K562 (cell line): Measurements from ENCODE around the gene RTN4. TPM values are rescaled to one million over a fixed set of nuclear protein-coding genes. Genes with fewer than 3 reads are reported as not detected.
A peak's percentile ranks its signal among the peaks of the same experiment; 100 is the strongest.

ENCODE experiments used
- ATAC-seq: fragments of 200-7000 bp; cut with Tn5 transposase; 3 replicates; pipeline ENCODE4 v1.9.1; 2020; ENCODE audit warnings: moderate library complexity
- BruUV-seq: library from RNA; stranded (reverse); fragments of 400-500 nt; replicated peaks from 2 replicates; lab custom pipeline; 2021; lab: Mats Ljungman, UMichigan
- CTCF ChIA-PET: fragments of 300-600 bp; formaldehyde crosslinking; extraction: SDS; loops from one replicate; lab custom pipeline; 2021; ENCODE audit warnings: low intra/inter-chr PET ratio; lab: Yijun Ruan, JAX
- POLR2A ChIA-PET: fragments of 300-600, 350-650 bp; sonication (Branson Sonifier 250); formaldehyde crosslinking; extraction: SDS; loops from one replicate; lab custom pipeline; 2021; ENCODE audit warnings: antibody characterized with exemption, inconsistent platforms; lab: Yijun Ruan, JAX
- DNase-seq, 4 experiments: peaks; one replicate each; pipeline versions ENCODE4 v3.0.0 to v3.0.0-alpha.2; 2011 to 2018; ENCODE audit warnings: low spot score in 3 of 4, mixed read lengths in 3 of 4; ENCODE audit errors: extremely low read depth in 1 of 4
- FAIRE-seq: peaks from 2 replicates; lab custom pipeline; 2011; peaks lifted over from hg19 to GRCh38; lab: Jason Lieb, UNC
- H2AFZ ChIP-seq: 2 replicates; pipeline ENCODE4 v1.6.0; 2011; ENCODE audit warnings: low read depth, low read length, control low read depth, inconsistent platforms
- H3K27ac ChIP-seq: fragments of 200-600 bp; 3 replicates; pipeline ENCODE4 v1.8.0; 2011; ENCODE audit warnings: low read depth, mild to moderate bottlenecking, control low read depth, inconsistent platforms, low read length, moderate library complexity, mixed read lengths; ENCODE audit errors: extremely low read depth
- H3K27me3 ChIP-seq, 2 experiments: fragments of 300-600 bp in 1 of 2; 2 replicates in 1 of 2; 3 replicates in 1 of 2; pipeline versions ENCODE4 v1.6.0 to v1.8.0; 2011; ENCODE audit warnings: inconsistent platforms in 2 of 2, low read length in 2 of 2, mild to moderate bottlenecking in 1 of 2, mixed read lengths in 1 of 2, moderate library complexity in 1 of 2; ENCODE audit not compliant: control insufficient read depth in 2 of 2, insufficient read depth in 2 of 2
- H3K36me3 ChIP-seq: fragments of 300-600 bp; 3 replicates; pipeline ENCODE4 v1.8.0; 2011; ENCODE audit warnings: mild to moderate bottlenecking, low read length, inconsistent platforms; ENCODE audit not compliant: control insufficient read depth, insufficient read depth
- H3K4me1 ChIP-seq, 2 experiments: fragments of 200-600 bp in 1 of 2; replicated peaks in 1 of 2; 2 replicates in 1 of 2; 3 replicates in 1 of 2; pipeline versions ENCODE4 v1.5.1 to v1.8.0; 2011; ENCODE audit warnings: inconsistent platforms in 2 of 2, low read length in 2 of 2, mild to moderate bottlenecking in 1 of 2, mixed read lengths in 1 of 2, moderate library complexity in 1 of 2; ENCODE audit not compliant: control insufficient read depth in 2 of 2, insufficient read depth in 2 of 2
- H3K4me2 ChIP-seq: 2 replicates; pipeline ENCODE4 v1.6.1; 2011; ENCODE audit warnings: low read length, control low read depth, inconsistent platforms, mixed read lengths; ENCODE audit not compliant: insufficient read depth
- H3K4me3 ChIP-seq: fragments of 200-600 bp; sonication (generic), shearing (Covaris generic); 2 replicates; pipeline ENCODE4 v1.5.1; 2016; ENCODE audit warnings: control low read depth, inconsistent platforms
- H3K79me2 ChIP-seq: fragments of 200-600 bp; 3 replicates; pipeline ENCODE4 v1.8.0; 2011; ENCODE audit warnings: low read length, inconsistent platforms; ENCODE audit not compliant: control insufficient read depth, insufficient read depth
- H3K9ac ChIP-seq, 2 experiments: 2 replicates each; pipeline versions ENCODE4 v1.6.0 to v1.6.1; 2011; ENCODE audit warnings: low read depth in 2 of 2, low read length in 2 of 2, control low read depth in 1 of 2, inconsistent platforms in 1 of 2, mild to moderate bottlenecking in 1 of 2, mixed read lengths in 1 of 2; ENCODE audit not compliant: insufficient read depth in 1 of 2
- H3K9me1 ChIP-seq: one replicate; pipeline ENCODE4 v1.6.0; 2011; ENCODE audit warnings: inconsistent platforms, mild to moderate bottlenecking, low read length, moderate library complexity; ENCODE audit not compliant: control insufficient read depth, insufficient read depth
- H3K9me3 ChIP-seq: replicated peaks from 2 replicates; pipeline ENCODE4 v1.5.1; 2011; ENCODE audit warnings: low read depth, low read length, inconsistent platforms; ENCODE audit not compliant: control insufficient read depth, insufficient read depth
- H4K20me1 ChIP-seq: replicated peaks from 2 replicates; pipeline ENCODE4 v1.6.1; 2011; ENCODE audit warnings: low read length, inconsistent platforms, mixed read lengths; ENCODE audit not compliant: control insufficient read depth, insufficient read depth
- CTBP1 ChIP-seq: fragments of 450-650 bp; IDR thresholded peaks from 2 replicates; pipeline ENCODE4 v1.6.1; 2016; ENCODE audit warnings: borderline replicate concordance
- PHF8 ChIP-seq: fragments of 200-600 bp; sonication (generic); IDR thresholded peaks from 2 replicates; pipeline ENCODE4 v1.6.1; 2012; ENCODE audit warnings: mixed run types, mild to moderate bottlenecking, inconsistent platforms, low read length, moderate library complexity, borderline replicate concordance
- RAD21 ChIP-seq, 2 experiments: fragments of 250-450 bp in 1 of 2; fragments of 450-650 bp in 1 of 2; sonication (Bioruptor Pico) in 1 of 2; formaldehyde crosslinking in 1 of 2; IDR thresholded peaks in 1 of 2; conservative IDR thresholded peaks in 1 of 2; 2 replicates each; pipeline versions ENCODE4 v1.4.0 to v1.8.0; 2020 to 2022; ENCODE audit warnings: mild to moderate bottlenecking in 2 of 2, moderate library complexity in 1 of 2
- ZNF224 ChIP-seq: sonication (generic); formaldehyde crosslinking; IDR thresholded peaks from 2 replicates; pipeline ENCODE4 v1.8.0; 2022; ENCODE audit warnings: mild to moderate bottlenecking, missing genetic modification reagents
- ZNF780A ChIP-seq: fragments of 250-450 bp; sonication (Bioruptor Pico); IDR thresholded peaks from 2 replicates; pipeline ENCODE4 v1.5.0; 2021; ENCODE audit warnings: mild to moderate bottlenecking
- ZZZ3 ChIP-seq: fragments of 450-650 bp; IDR thresholded peaks from 2 replicates; pipeline ENCODE4 v1.6.1; 2016; ENCODE audit warnings: antibody characterized with exemption, mild to moderate bottlenecking, moderate library complexity
- WGBS: fragments of 100-300 bp; shearing (Covaris generic); methylation state at CpG from one replicate; pipeline ENCODE4 v1.1.6; 2016; ENCODE audit warnings: low coverage, mixed read lengths; ENCODE audit not compliant: insufficient coverage; ENCODE audit errors: missing lambda C conversion rate; 5-methylcytosine and 5-hydroxymethylcytosine counted together
- in situ Hi-C: fragments of 300-500 bp; cut with MboI; formaldehyde crosslinking; loops from 4 replicates; pipeline ENCODE4 v1.15.0; 2018; ENCODE audit warnings: inconsistent platforms, mixed read lengths
- intact Hi-C: fragments of 100-400 bp; cut with micrococcal nuclease; formaldehyde crosslinking; loops from 2 replicates; pipeline ENCODE4 v1.14.2; 2022
- polyA plus RNA-seq, 8 experiments: library from polyadenylated mRNA; depleted of rRNA in 4 of 8; stranded (reverse) in 5 of 8; unstranded in 3 of 8; fragments of >200 nt; fragmentation: Nextera tagmentation in 2 of 8; fragmentation: Illumina TruSeq in 1 of 8; extraction: Ambion mirVana in 2 of 8; extraction: Trizol in 1 of 8; gene quantifications; 2 replicates each; pipeline versions ENCODE4 v1.2.1 to v1.2.3, GENCODE V29; 2011 to 2014; ENCODE audit warnings: inconsistent platforms in 1 of 8, missing spikeins in 1 of 8
- total RNA-seq, 7 experiments: library from RNA; depleted of rRNA in 6 of 7; stranded (reverse); fragments of >200 nt in 6 of 7; fragmentation: Illumina TruSeq in 2 of 7; extraction: Trizol in 2 of 7; gene quantifications; 2 replicates each; pipeline versions ENCODE4 v1.2.1 to v1.2.3, GENCODE V29; 2011 to 2021; ENCODE audit warnings: low replicate concordance in 1 of 7
- TF ChIP-seq, protein P1 (sequence below): fragments of 450-650 bp; formaldehyde crosslinking; conservative IDR thresholded peaks from 2 replicates; pipeline ENCODE4 v1.4.0; 2022; ENCODE audit warnings: mild to moderate bottlenecking, missing genetic modification characterization

Gene RTN4
- total and polyA plus RNA-seq, 9 of the 15 experiments (the other 6 are each of a cell fraction or from before 2014, with no cell fraction given) = 73.0 to 248 (median 116) TPM

GRCh38 chr2:54941248-54941984, 108.8 kb downstream of the RTN4 start:
- H3K27me3 ChIP-seq = peaks cover 3 to 21% of the 10 kb centered on the region in 2 experiments; a peak in 4 of 5 replicates
- BruUV-seq = no TSS peak
- H3K36me3 ChIP-seq = no peaks in the 10 kb centered on the region
- H3K9me1 ChIP-seq = no peaks in the 10 kb centered on the region
- no peak for TF ChIP-seq PHF8
- TF ChIP-seq ZNF224 (CRISPR knock-in tag) = no peak
- TF ChIP-seq RAD21 (CRISPR knock-in tag; conservative IDR thresholded peaks at IDR 0.05 in 1 of 2, IDR thresholded peaks at IDR 0.05 in 1 of 2) = no peak
- TF ChIP-seq ZZZ3 = no peak
- TF ChIP-seq ZNF780A (CRISPR knock-in tag) = no peak
- TF ChIP-seq, protein P1, sequence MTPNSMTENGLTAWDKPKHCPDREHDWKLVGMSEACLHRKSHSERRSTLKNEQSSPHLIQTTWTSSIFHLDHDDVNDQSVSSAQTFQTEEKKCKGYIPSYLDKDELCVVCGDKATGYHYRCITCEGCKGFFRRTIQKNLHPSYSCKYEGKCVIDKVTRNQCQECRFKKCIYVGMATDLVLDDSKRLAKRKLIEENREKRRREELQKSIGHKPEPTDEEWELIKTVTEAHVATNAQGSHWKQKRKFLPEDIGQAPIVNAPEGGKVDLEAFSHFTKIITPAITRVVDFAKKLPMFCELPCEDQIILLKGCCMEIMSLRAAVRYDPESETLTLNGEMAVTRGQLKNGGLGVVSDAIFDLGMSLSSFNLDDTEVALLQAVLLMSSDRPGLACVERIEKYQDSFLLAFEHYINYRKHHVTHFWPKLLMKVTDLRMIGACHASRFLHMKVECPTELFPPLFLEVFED (CRISPR knock-in tag) = no peak
- no peak for TF ChIP-seq CTBP1
- DNase-seq (no peak), FAIRE-seq (peak; percentile 6), ATAC-seq (no peak)
- H2AFZ ChIP-seq = no peak overlapping the region
- intact Hi-C loops = no loop called here
- no peak overlapping the region for H3K4me2 ChIP-seq
- no peaks in the 10 kb centered on the region for H3K9me3 ChIP-seq
- no peak overlapping the region for H3K4me3 ChIP-seq
- no peaks in the 10 kb centered on the region for H3K79me2 ChIP-seq
- H3K27ac ChIP-seq = no peak overlapping the region
- H3K4me1 ChIP-seq = peaks cover 0 to 2% of the 10 kb centered on the region in 2 experiments; a peak in 1 of 5 replicates
- WGBS = 15% methylated on average over 12 of the region's 15 CpGs
- in situ Hi-C loops = no loop called here
- H4K20me1 ChIP-seq = no peaks in the 10 kb centered on the region
- no peak overlapping the region for H3K9ac ChIP-seq
- CTCF ChIA-PET = interaction anchor here (0.5 kb wide), 1 partner anchor 665 kb away, joined by 3 read pairs; no protein-coding TSS in a partner anchor
- POLR2A ChIA-PET = interaction anchor here (0.7 to 1.4 kb wide), 5 partner anchors 10 to 49 kb away, joined by 3 to 4 read pairs (median 3); no protein-coding TSS in a partner anchor
